GM21529 (cell line): ENCODE results near the gene ARHGAP23.
"Not testable (repeated sequence)": the region's sequence is repeated elsewhere in the genome, so short reads cannot be mapped to it uniquely, and the experiment has no call there.

Source experiments
- ATAC-seq: cut with Tn5 transposase; IDR thresholded peaks from one replicate; pipeline ENCODE4 v1.9.1; 2021; ENCODE audit not compliant: unreplicated experiment

The ARHGAP23 gene

GRCh38 chr17:38459567-38459966 lies 31.3 kb downstream of the ARHGAP23 start:
- no peak for ATAC-seq

- no peak for ATAC-seq
These were observed 31.9 kb downstream of the ARHGAP23 start for GRCh38 chr17:38460082-38460715.

GRCh38 chr17:38460716-38461630 lies 32.7 kb downstream of the ARHGAP23 start:
- no peak for ATAC-seq

- ATAC-seq, result no peak
These were observed 33.4 kb downstream of the ARHGAP23 start for GRCh38 chr17:38461683-38462082.

GRCh38 chr17:38463451-38463858 lies 35.2 kb downstream of the ARHGAP23 start:
- no peak for ATAC-seq

- no peak for ATAC-seq
These were observed 36.0 kb downstream of the ARHGAP23 start for GRCh38 chr17:38464251-38464722.

GRCh38 chr17:38464723-38465390 lies 36.6 kb downstream of the ARHGAP23 start:
- no peak for ATAC-seq

- ATAC-seq, result no peak
These were observed 37.4 kb downstream of the ARHGAP23 start for GRCh38 chr17:38465391-38466345.

- ATAC-seq, result no peak
These were observed 38.4 kb downstream of the ARHGAP23 start for GRCh38 chr17:38466346-38467315.

GRCh38 chr17:38467491-38467890 lies 39.2 kb downstream of the ARHGAP23 start:
- no peak for ATAC-seq

- ATAC-seq, result no peak
These were observed 41.6 kb downstream of the ARHGAP23 start for GRCh38 chr17:38469875-38470274.

- not testable (repeated sequence) for ATAC-seq
These were observed 43.0 kb downstream of the ARHGAP23 start for GRCh38 chr17:38471253-38471652.

GRCh38 chr17:38474666-38475065 lies 46.4 kb downstream of the ARHGAP23 start:
- not testable (repeated sequence) for ATAC-seq

GRCh38 chr17:38476549-38476948 lies 48.3 kb downstream of the ARHGAP23 start:
- no peak for ATAC-seq

GRCh38 chr17:38477417-38477816 lies 49.2 kb downstream of the ARHGAP23 start:
- not testable (repeated sequence) for ATAC-seq

GRCh38 chr17:38477951-38478350 lies 49.7 kb downstream of the ARHGAP23 start:
- not testable (repeated sequence) for ATAC-seq

- not testable (repeated sequence) for ATAC-seq
These were observed 50.4 kb downstream of the ARHGAP23 start for GRCh38 chr17:38478667-38479066.

- not testable (repeated sequence) for ATAC-seq
These were observed 53.9 kb downstream of the ARHGAP23 start for GRCh38 chr17:38482039-38482699.

GRCh38 chr17:38482700-38483043 lies 54.4 kb downstream of the ARHGAP23 start:
- ATAC-seq, result not testable (repeated sequence)
